DOHH2 (cell line): ENCODE measurements around the gene GJB6.

Experiments used
- EZH2phosphoT487 ChIP-seq: fragments of 200-600 bp; sonication (generic); IDR thresholded peaks from 2 replicates; pipeline ENCODE4 v1.6.1; 2017; ENCODE audit warnings: borderline replicate concordance, mild to moderate bottlenecking, antibody characterized with exemption, low read length, moderate library complexity, mixed read lengths
- TF ChIP-seq, protein P1 (sequence below): fragments of 200-600 bp; sonication (generic); IDR thresholded peaks from one replicate; pipeline ENCODE4 v1.5.1; 2014; ENCODE audit warnings: antibody characterized with exemption, mild to moderate bottlenecking, low read depth, low read length; ENCODE audit not compliant: poor library complexity, severe bottlenecking

DNA sequence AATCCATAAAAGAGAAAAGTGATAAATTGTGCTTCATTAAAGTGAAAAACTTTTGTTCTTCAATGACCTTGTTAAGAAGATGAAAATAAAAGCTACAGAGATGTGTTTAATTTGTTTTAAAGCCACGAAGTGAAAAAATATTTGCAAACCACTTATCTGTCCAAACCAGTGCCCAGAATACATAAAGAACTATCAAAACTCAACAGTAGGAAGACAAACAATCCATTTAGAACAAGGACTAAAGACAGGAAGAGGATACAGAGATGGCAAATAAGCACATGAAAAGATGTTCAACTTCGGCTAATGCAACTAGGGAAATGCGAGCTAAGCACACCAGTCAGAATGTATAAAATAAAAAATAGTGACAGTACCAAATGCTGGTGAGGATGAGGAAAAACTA is 15.0 kb downstream of the GJB6 start:
- TF ChIP-seq, protein P1, sequence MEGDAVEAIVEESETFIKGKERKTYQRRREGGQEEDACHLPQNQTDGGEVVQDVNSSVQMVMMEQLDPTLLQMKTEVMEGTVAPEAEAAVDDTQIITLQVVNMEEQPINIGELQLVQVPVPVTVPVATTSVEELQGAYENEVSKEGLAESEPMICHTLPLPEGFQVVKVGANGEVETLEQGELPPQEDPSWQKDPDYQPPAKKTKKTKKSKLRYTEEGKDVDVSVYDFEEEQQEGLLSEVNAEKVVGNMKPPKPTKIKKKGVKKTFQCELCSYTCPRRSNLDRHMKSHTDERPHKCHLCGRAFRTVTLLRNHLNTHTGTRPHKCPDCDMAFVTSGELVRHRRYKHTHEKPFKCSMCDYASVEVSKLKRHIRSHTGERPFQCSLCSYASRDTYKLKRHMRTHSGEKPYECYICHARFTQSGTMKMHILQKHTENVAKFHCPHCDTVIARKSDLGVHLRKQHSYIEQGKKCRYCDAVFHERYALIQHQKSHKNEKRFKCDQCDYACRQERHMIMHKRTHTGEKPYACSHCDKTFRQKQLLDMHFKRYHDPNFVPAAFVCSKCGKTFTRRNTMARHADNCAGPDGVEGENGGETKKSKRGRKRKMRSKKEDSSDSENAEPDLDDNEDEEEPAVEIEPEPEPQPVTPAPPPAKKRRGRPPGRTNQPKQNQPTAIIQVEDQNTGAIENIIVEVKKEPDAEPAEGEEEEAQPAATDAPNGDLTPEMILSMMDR, result no peak
- no peak for TF ChIP-seq EZH2phosphoT487
